HCT116 (cell line): ENCODE data around the gene LRRFIP1. TPM values are rescaled to one million over a fixed set of nuclear protein-coding genes. Genes with fewer than 3 reads are reported as not detected.

Experiments
- ATAC-seq: fragments of 200-7000 bp; cut with Tn5 transposase; 2 replicates; pipeline ENCODE4 v1.9.1; 2020; ENCODE audit warnings: mild to moderate bottlenecking, moderate library complexity
- BruUV-seq: library from RNA; stranded (reverse); fragments of 400-500 nt; replicated peaks from 2 replicates; lab custom pipeline; 2021; lab: Mats Ljungman, UMichigan
- CTCF ChIA-PET: fragments of 300-600 bp; sonication (Branson Sonifier 250); formaldehyde crosslinking; loops from one replicate; lab custom pipeline; 2021; ENCODE audit warnings: antibody characterized with exemption; lab: Charles Lee
- POLR2A ChIA-PET: fragments of 300-600, 350-600 bp; sonication (Branson Sonifier 250); formaldehyde crosslinking; loops from one replicate; lab custom pipeline; 2021; ENCODE audit warnings: antibody characterized with exemption; lab: Charles Lee
- RAD21 ChIA-PET, 2 experiments: fragments of 300-600 bp; sonication (Branson Sonifier 250); formaldehyde crosslinking; loops; one replicate each; lab custom pipeline; 2023; ENCODE audit warnings: low total read pairs in 2 of 2; ENCODE audit not compliant: uncharacterized antibody in 2 of 2, unreplicated experiment in 2 of 2, low non-redundant PET in 1 of 2; lab: Charles Lee
- DNase-seq: peaks from one replicate; pipeline ENCODE4 v3.0.0-alpha.2; 2010; ENCODE audit warnings: low read depth, low spot score
- H2AFZ ChIP-seq: fragments of 200-600 bp; shearing (Covaris generic), sonication (generic); 2 replicates; pipeline ENCODE4 v1.6.1; 2017; ENCODE audit warnings: low read depth, mixed run types, mixed read lengths, antibody characterized with exemption, low read length; ENCODE audit not compliant: poor library complexity, severe bottlenecking
- H3K27ac ChIP-seq: 2 replicates; pipeline ENCODE4 v1.5.1; 2012; ENCODE audit warnings: low read depth, low read length
- H3K27me3 ChIP-seq: fragments of 200-600 bp; sonication (generic); 2 replicates; pipeline ENCODE4 v1.6.1; 2016; ENCODE audit warnings: mixed run types, low read length, mixed read lengths; ENCODE audit not compliant: insufficient read depth
- H3K36me3 ChIP-seq, 2 experiments: fragments of 200-500 bp in 1 of 2; fragments of 200-600 bp in 1 of 2; sonication (Bioruptor generic) in 1 of 2; sonication (generic) in 1 of 2; 2 replicates each; pipeline versions ENCODE4 v1.5.1 to v1.6.1; 2014 to 2016; ENCODE audit warnings: low read length in 2 of 2, inconsistent platforms in 1 of 2, mixed read lengths in 1 of 2, mixed run types in 1 of 2; ENCODE audit not compliant: insufficient read depth in 2 of 2, control insufficient read depth in 1 of 2
- H3K4me1 ChIP-seq, 2 experiments: fragments of 200-600 bp in 1 of 2; sonication (generic) in 1 of 2; 2 replicates each; pipeline versions ENCODE4 v1.5.1 to v1.6.1; 2012 to 2017; ENCODE audit warnings: low read length in 2 of 2, inconsistent platforms in 1 of 2, mild to moderate bottlenecking in 1 of 2, mixed read lengths in 1 of 2, mixed run types in 1 of 2, moderate library complexity in 1 of 2; ENCODE audit not compliant: insufficient read depth in 2 of 2, control insufficient read depth in 1 of 2
- H3K4me2 ChIP-seq: fragments of 200-600 bp; sonication (generic); 2 replicates; pipeline ENCODE4 v1.6.1; 2017; ENCODE audit warnings: mixed run types, low read length, mixed read lengths
- H3K4me3 ChIP-seq, 2 experiments: fragments of 200-600 bp in 1 of 2; sonication (generic) in 1 of 2; replicated peaks in 1 of 2; 2 replicates each; pipeline ENCODE4 v1.5.1; 2011 to 2016; ENCODE audit warnings: low read length in 2 of 2, control low read depth in 1 of 2, low read depth in 1 of 2, mild to moderate bottlenecking in 1 of 2, mixed read lengths in 1 of 2, mixed run types in 1 of 2
- H3K79me2 ChIP-seq: fragments of 200-600 bp; sonication (generic); 2 replicates; pipeline ENCODE4 v1.6.1; 2017; ENCODE audit warnings: mild to moderate bottlenecking, mixed run types, low read length, moderate library complexity, mixed read lengths; ENCODE audit not compliant: insufficient read depth
- H3K9ac ChIP-seq: fragments of 200-600 bp; sonication (generic); 2 replicates; pipeline ENCODE4 v1.6.1; 2016; ENCODE audit warnings: low read length, mixed read lengths
- H3K9me2 ChIP-seq: fragments of 200-600 bp; sonication (generic), shearing (Covaris generic); 2 replicates; pipeline ENCODE4 v1.6.1; 2017; ENCODE audit warnings: mixed run types, mild to moderate bottlenecking, moderate library complexity; ENCODE audit not compliant: insufficient read depth
- H3K9me3 ChIP-seq, 2 experiments: fragments of 200-500 bp in 1 of 2; fragments of 200-600 bp in 1 of 2; sonication (Bioruptor generic) in 1 of 2; sonication (generic) in 1 of 2; 2 replicates each; pipeline ENCODE4 v1.6.1; 2014 to 2017; ENCODE audit warnings: low read length in 2 of 2, mixed read lengths in 2 of 2, inconsistent platforms in 1 of 2, low read depth in 1 of 2, mild to moderate bottlenecking in 1 of 2, mixed run types in 1 of 2, moderate library complexity in 1 of 2; ENCODE audit not compliant: control insufficient read depth in 1 of 2, insufficient read depth in 1 of 2
- H4K20me1 ChIP-seq: fragments of 200-600 bp; sonication (generic), shearing (Covaris generic); 2 replicates; pipeline ENCODE4 v1.6.1; 2017; ENCODE audit warnings: mixed run types, mild to moderate bottlenecking, moderate library complexity; ENCODE audit not compliant: insufficient read depth
- ATF3 ChIP-seq: IDR thresholded peaks from 2 replicates; pipeline ENCODE4 v1.6.1; 2012
- ELF1 ChIP-seq: IDR thresholded peaks from 2 replicates; pipeline ENCODE4 v1.6.1; 2012; ENCODE audit warnings: low read depth, borderline replicate concordance
- EZH2 ChIP-seq: fragments of 200-600 bp; sonication (generic); IDR thresholded peaks from 2 replicates; pipeline ENCODE4 v1.6.1; 2017; ENCODE audit warnings: antibody characterized with exemption, mixed run types
- JUND ChIP-seq: IDR thresholded peaks from 2 replicates; pipeline ENCODE4 v1.6.1; 2012
- POLR2A ChIP-seq: IDR thresholded peaks from 2 replicates; pipeline ENCODE4 v1.7.0; 2011; ENCODE audit warnings: borderline replicate concordance; ENCODE audit not compliant: insufficient read depth, insufficient read length; ENCODE audit errors: extremely low read depth
- POLR2AphosphoS5 ChIP-seq: IDR thresholded peaks from 2 replicates; pipeline ENCODE4 v1.6.1; 2011; ENCODE audit warnings: mild to moderate bottlenecking, low read depth, low read length, moderate library complexity
- RAD21 ChIP-seq: IDR thresholded peaks from 2 replicates; pipeline ENCODE4 v1.6.1; 2012; ENCODE audit warnings: low read depth, mild to moderate bottlenecking
- SP1 ChIP-seq: IDR thresholded peaks from 2 replicates; pipeline ENCODE4 v1.6.1; 2012; ENCODE audit warnings: low read depth
- SRF ChIP-seq: IDR thresholded peaks from 2 replicates; pipeline ENCODE4 v1.6.1; 2012; ENCODE audit warnings: low read depth
- ZFX ChIP-seq: fragments of 450-650 bp; IDR thresholded peaks from 2 replicates; pipeline ENCODE4 v1.6.1; 2017
- intact Hi-C: fragments of 100-400 bp; cut with micrococcal nuclease; formaldehyde crosslinking; loops from 2 replicates; pipeline ENCODE4 v1.10.0; 2022
- total RNA-seq: library from RNA; stranded (reverse); gene quantifications from one replicate; pipeline ENCODE4 v1.2.1, GENCODE V29; 2021; ENCODE audit not compliant: unreplicated experiment

LRRFIP1 gene
- total RNA-seq, 1 experiment from 2014 or later: 76.9 TPM

- peaks cover 83% of the 10 kb centered on the region for H3K79me2 ChIP-seq
- no TSS peak for BruUV-seq
- H4K20me1 ChIP-seq: no peaks in the 10 kb centered on the region
- ChIA-PET CTCF (no interaction called here), RAD21 (no interaction called here), POLR2A (no interaction called here)
- no peak overlapping the region for H3K4me3 ChIP-seq
- no peak overlapping the region for H3K4me2 ChIP-seq
- no peak overlapping the region for H3K27ac ChIP-seq
- H2AFZ ChIP-seq: no peak overlapping the region
- H3K27me3 ChIP-seq: no peaks in the 10 kb centered on the region
- H3K36me3 ChIP-seq: peaks cover 0 to 6% of the 10 kb centered on the region in 2 experiments; a peak in 3 of 4 replicates
- no peak overlapping the region for H3K9ac ChIP-seq
- no peaks in the 10 kb centered on the region for H3K9me3 ChIP-seq
- no peaks in the 10 kb centered on the region for H3K4me1 ChIP-seq
- H3K9me2 ChIP-seq: no peaks in the 10 kb centered on the region
- TF ChIP-seq POLR2A: no peak
- no peak for TF ChIP-seq SP1
- TF ChIP-seq RAD21: no peak
- no peak for TF ChIP-seq SRF
- TF ChIP-seq ATF3: no peak
- no peak for TF ChIP-seq POLR2AphosphoS5
- TF ChIP-seq JUND: no peak
- TF ChIP-seq EZH2: no peak
- no peak for TF ChIP-seq ZFX
- no peak for TF ChIP-seq ELF1
- no peak for DNase-seq
- no peak for ATAC-seq
- intact Hi-C loops: no loop called here
These were observed 85.3 kb downstream of the LRRFIP1 start for GRCh38 chr2:237712477-237713377.
